Left kidney (tissue), 2 donors: ENCODE results near the gene TMEM203. TPM values are rescaled to one million over a fixed set of nuclear protein-coding genes. Genes with fewer than 3 reads are reported as not detected.

Source experiments
- DNase-seq: peaks from one replicate; pipeline ENCODE4 v3.0.0-alpha.2; 2013
- polyA plus RNA-seq: library from polyadenylated mRNA; unstranded; fragments of 120-200 nt; gene quantifications from one replicate; pipeline ENCODE4 v1.2.1, GENCODE V29; 2013; ENCODE audit not compliant: insufficient read length

TMEM203 gene
- polyA plus RNA-seq, 1 donor, result 39.0 TPM

- no peak for DNase-seq
These were observed 38.1 kb downstream of the TMEM203 start for GRCh38 chr9:137167277-137167746.

GRCh38 chr9:137166380-137167229 lies 38.8 kb downstream of the TMEM203 start:
- no peak for DNase-seq

GRCh38 chr9:137165250-137165836 lies 40.1 kb downstream of the TMEM203 start:
- DNase-seq, result no peak

DNA sequence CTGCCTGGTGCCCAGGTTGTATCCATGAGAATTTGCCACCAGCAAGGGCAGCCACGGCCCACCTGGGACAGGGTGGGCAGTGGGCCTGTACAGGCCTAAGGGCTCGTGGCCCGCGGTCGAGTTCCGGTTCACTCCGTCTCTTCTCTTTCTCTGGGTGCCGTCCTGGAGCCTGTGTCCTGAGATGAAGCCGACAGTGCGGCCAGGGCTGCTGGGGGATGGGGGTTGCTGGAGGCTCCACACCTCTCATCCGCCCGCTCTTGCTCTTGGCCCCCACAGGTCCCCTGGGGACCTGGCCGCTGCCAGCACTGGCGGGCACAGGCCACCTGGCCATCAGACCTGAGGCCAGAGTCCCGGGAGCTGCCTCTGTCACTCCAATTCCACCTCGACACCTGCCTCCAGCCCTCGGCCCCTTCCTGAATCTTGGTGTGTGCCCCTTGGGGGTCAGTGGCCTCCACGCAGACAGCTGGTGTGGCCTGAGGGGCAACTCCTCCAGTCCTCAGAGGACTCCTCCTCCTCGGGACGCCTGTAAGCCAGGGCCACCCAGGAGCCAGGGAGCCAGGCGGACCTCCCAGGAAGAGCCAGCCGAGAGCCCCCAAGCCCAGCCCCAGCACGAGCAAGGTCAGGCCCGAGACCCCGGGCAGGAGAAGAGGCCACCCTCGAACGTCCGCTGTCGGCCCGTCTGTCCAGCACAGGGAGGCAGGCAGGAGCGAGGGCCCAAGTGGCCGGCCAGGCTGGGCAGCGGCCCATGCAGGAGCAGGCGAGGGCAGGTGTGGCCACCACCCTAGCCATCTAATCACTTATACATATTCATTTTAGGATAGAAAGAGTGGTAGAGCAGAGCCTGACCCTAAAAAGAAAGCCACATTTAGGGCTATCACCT lies 40.8 kb downstream of the TMEM203 start:
- no peak for DNase-seq

DNA sequence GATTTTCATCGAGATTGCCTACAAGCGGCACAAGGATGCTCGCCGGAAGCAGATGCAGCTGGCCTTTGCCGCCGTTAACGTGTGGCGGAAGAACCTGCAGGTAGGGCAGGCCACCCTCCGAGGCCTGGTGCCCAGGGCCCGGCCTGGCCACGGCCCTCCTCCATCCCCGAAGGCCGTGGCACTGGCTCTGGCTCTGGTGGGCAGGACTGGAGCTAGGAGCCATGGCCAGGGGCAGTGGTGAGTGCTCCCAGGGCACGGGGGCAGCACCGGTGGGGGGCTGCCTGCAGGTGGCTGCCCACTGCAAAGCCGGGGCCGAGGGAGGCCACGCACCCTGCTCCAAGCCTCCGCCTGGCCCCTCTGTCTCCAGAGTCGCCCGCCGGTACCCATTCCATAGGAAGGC lies 41.6 kb downstream of the TMEM203 start:
- DNase-seq, result no peak

- DNase-seq, result no peak
These were observed 42.1 kb downstream of the TMEM203 start for GRCh38 chr9:137163365-137163715.

- no peak for DNase-seq
These were observed 42.7 kb downstream of the TMEM203 start for GRCh38 chr9:137162505-137163364.

DNA sequence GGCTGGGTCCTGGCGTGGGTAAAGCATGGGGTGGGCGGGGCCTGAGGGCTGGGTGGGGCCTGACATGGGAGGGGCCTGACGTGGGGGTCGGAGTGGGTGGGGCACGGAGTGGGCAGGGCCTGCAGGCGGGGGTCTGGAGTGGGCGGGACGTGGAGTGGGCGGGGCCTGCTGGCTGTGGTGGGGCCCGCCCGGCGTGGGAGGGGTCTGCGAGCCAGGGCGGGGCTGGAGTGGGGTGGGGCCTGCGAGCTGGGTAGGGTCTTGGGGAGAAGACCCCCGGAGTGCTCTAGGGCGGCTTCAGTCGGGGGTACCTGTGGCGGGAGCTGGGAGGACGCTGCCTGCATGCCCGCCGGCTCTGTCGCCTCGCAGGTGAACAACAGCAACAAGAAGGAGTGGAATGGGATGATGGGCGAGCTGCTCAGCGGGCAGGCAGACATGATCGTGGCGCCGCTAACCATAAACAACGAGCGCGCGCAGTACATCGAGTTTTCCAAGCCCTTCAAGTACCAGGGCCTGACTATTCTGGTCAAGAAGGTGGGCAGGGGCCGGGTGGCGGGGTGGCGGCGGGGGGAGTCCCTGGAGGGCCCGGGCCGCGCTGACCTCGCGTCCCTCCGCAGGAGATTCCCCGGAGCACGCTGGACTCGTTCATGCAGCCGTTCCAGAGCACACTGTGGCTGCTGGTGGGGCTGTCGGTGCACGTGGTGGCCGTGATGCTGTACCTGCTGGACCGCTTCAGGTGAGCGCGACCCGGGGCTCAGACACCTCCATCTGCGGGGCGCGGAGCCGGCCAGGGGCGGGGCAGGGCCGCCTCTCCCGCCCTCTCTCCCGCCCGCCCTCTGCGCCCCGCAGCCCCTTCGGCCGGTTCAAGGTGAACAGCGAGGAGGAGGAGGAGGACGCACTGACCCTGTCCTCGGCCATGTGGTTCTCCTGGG lies 43.6 kb downstream of the TMEM203 start:
- no peak for DNase-seq

DNA sequence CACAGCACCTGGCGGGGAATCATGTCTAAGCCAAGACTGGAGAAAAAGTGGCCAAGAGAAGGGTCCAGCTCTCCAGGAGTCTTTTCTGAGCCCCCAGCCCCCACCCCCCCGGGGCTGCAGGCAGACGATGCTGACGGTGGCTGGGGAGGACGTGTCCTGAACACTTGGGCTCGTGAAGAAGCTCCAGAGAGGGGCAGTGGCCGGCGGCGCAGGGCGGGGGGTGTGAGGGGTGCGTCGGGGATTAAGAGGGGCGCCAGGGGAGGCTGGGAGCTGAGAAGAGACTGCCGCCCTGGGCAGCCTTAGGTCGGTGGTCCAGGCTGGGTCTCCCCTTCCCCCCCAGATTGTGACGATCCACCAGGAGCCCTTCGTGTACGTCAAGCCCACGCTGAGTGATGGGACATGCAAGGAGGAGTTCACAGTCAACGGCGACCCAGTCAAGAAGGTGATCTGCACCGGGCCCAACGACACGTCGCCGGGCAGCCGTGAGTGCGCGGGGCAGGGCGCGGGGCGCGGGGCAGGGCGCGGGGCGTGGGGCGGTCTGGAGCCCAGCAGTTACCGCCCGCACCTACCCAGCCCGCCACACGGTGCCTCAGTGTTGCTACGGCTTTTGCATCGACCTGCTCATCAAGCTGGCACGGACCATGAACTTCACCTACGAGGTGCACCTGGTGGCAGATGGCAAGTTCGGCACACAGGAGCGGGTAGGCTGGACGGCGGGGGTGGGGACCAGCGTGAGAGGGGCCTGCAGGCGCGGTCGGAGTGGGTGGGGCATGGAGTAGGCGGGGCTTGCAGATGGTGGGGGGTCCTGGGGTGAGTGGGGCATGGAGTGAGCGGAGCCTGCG lies 44.5 kb downstream of the TMEM203 start:
- DNase-seq, result no peak

GRCh38 chr9:137160054-137160425 lies 45.4 kb downstream of the TMEM203 start:
- no peak for DNase-seq

GRCh38 chr9:137159105-137160053 lies 46.1 kb downstream of the TMEM203 start:
- no peak for DNase-seq

DNA sequence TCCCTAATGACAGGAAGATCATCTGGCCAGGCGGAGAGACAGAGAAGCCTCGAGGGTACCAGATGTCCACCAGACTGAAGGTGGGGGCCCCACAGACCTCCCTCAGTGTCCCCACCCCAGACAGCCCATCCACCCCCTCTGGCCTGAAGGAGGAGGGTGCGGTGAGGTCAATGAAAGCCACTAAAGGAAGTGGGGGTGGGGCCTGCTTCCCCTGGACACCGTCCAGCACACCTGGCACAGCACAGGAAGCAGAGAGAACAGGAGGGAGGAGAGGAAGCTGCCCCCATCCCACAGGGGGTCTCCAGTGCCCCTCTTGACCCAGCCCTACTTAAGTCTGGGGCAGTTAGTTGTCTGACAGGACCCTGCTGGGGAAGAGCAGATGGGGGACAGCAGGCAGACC lies 46.8 kb downstream of the TMEM203 start:
- DNase-seq, result no peak

DNA sequence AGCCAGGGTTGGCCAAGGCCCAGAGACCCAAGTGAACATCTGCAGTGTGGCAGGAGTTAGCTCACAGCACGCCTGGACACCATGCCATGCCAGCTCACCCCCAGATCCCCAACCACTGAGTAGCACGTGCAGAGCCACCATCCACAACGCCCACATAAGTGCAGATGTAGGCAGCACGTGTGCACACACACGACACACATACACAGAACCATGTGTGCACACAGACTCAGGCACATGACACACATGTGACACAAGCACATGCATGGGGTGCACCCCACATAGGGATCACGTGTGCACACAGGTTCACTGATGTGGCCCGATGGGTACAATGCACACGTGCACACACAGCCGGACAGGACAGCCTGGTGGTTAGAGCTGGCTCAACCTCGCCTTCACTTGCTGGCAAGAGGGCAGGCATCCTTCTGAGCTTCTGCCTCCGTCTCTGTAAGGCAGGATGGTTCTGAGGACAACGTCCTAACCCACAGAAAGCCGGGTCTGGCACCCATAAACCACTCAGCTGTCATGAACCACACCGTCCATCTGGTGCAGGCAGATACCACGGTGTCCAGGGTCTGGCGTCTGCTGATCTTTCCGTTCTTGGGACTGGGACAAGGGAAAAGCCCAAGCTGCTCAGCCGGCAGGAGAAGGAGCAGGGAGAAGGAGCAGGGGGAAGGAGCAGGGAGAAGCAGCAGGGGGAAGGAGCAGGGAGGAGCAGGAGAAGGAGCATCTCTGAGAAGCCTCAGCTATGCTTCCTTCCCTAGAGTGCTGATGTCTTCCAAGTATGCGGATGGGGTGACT lies 47.6 kb downstream of the TMEM203 start:
- no peak for DNase-seq

- DNase-seq, result no peak
These were observed 48.7 kb downstream of the TMEM203 start for GRCh38 chr9:137156567-137157375.
